ENCODE results near the gene UAP1L1.

- no peak for TF ChIP-seq SRF (IDR thresholded peaks at IDR 0.05; ENCODE audit: low read depth, low read length)
- TF ChIP-seq JUN (IDR thresholded peaks at IDR 0.05; ENCODE audit: low read depth, low read length): no peak
- no peak for TF ChIP-seq CREB1 (IDR thresholded peaks at IDR 0.05)
- no peak for TF ChIP-seq CTCF (IDR thresholded peaks at IDR 0.05; ENCODE audit: control extremely low read depth in 1 of 3, insufficient read depth in 1 of 3, low read depth in 1 of 3, low read length in 3 of 3)
- TF ChIP-seq SP2 (IDR thresholded peaks at IDR 0.05; ENCODE audit: low read length): no peak
- TF ChIP-seq EZH2 (IDR thresholded peaks at IDR 0.05; ENCODE audit: low read depth, low read length, severe bottlenecking): no peak
- no peak for TF ChIP-seq SAP30 (IDR thresholded peaks at IDR 0.05; ENCODE audit: insufficient read depth, insufficient replicate concordance, low read length)
Measured at GRCh38 chr9:137037035-137037434, 40.3 kb upstream of the UAP1L1 start.
